B cell (primary cell): ENCODE data around the gene KCND3. TPM values are rescaled to one million over a fixed set of nuclear protein-coding genes. Genes with fewer than 3 reads are reported as not detected.

Experiments used
- ATAC-seq: fragments of 200-7000 bp; cut with Tn5 transposase; one replicate; pipeline ENCODE4 v1.10.0; 2021; ENCODE audit warnings: low read depth, mild to moderate bottlenecking, moderate number of reproducible peaks, moderate library complexity
- CTCF ChIA-PET: fragments of 350-600 bp; sonication (Branson Sonifier 250); formaldehyde crosslinking; loops from one replicate; lab custom pipeline; 2021; ENCODE audit warnings: antibody characterized with exemption, inconsistent platforms; lab: Charles Lee
- POLR2A ChIA-PET: fragments of 350-600 bp; sonication (Branson Sonifier 250); formaldehyde crosslinking; loops from one replicate; lab custom pipeline; 2021; ENCODE audit warnings: antibody characterized with exemption; lab: Charles Lee
- DNase-seq: peaks from one replicate; pipeline ENCODE4 v3.0.0; 2013
- H2AFZ ChIP-seq: 2 replicates; pipeline ENCODE4 v1.6.1; 2012; ENCODE audit warnings: mild to moderate bottlenecking, low read depth, low read length; ENCODE audit not compliant: insufficient read depth, poor library complexity, severe bottlenecking
- H3K27ac ChIP-seq, 2 donors: 1 replicate in 1 of 2; 2 replicates in 1 of 2; pipeline ENCODE4 v1.5.1; 2012 to 2013; ENCODE audit warnings: low read length in 2 of 2, mild to moderate bottlenecking in 2 of 2, moderate library complexity in 1 of 2
- H3K27me3 ChIP-seq, 4 experiments: fragments of 200-600 bp in 1 of 4; sonication (generic) in 1 of 4; replicated peaks in 1 of 4; 1 replicate in 2 of 4; 2 replicates in 2 of 4; pipeline versions ENCODE4 v1.6.1 to v1.7.0; 2013 to 2016; ENCODE audit warnings: low read length in 3 of 4, mild to moderate bottlenecking in 2 of 4, mixed read lengths in 1 of 4, moderate library complexity in 1 of 4; ENCODE audit not compliant: insufficient read depth in 4 of 4, control insufficient read depth in 3 of 4; ENCODE audit errors: control extremely low read depth in 1 of 4
- H3K36me3 ChIP-seq, 2 experiments: replicated peaks in 1 of 2; 1 replicate in 1 of 2; 2 replicates in 1 of 2; pipeline versions ENCODE4 v1.6.1 to v1.7.1; 2013; ENCODE audit warnings: low read length in 1 of 2; ENCODE audit not compliant: insufficient read depth in 2 of 2, control insufficient read depth in 1 of 2; ENCODE audit errors: control extremely low read depth in 1 of 2, extremely low read depth in 1 of 2
- H3K4me1 ChIP-seq, 2 donors: fragments of 200-600 bp in 1 of 2; sonication (generic) in 1 of 2; 1 replicate in 1 of 2; 2 replicates in 1 of 2; pipeline versions ENCODE4 v1.5.1 to v1.6.1; 2013 to 2017; ENCODE audit warnings: low read length in 2 of 2; ENCODE audit not compliant: control insufficient read depth in 2 of 2, insufficient read depth in 2 of 2
- H3K4me2 ChIP-seq: replicated peaks from 2 replicates; pipeline ENCODE3; 2012; ENCODE audit warnings: mild to moderate bottlenecking, low read depth, low read length; ENCODE audit not compliant: poor library complexity, severe bottlenecking
- H3K4me3 ChIP-seq, 5 experiments: fragments of 200-600 bp in 1 of 5; sonication (generic) in 1 of 5; 1 replicate in 3 of 5; 2 replicates in 2 of 5; pipeline versions ENCODE4 v1.5.1 to v1.7.0; 2011 to 2016; ENCODE audit warnings: low read length in 4 of 5, mild to moderate bottlenecking in 4 of 5, low read depth in 2 of 5, control low read depth in 1 of 5, moderate library complexity in 1 of 5; ENCODE audit not compliant: insufficient read depth in 1 of 5; ENCODE audit errors: control extremely low read depth in 1 of 5, extremely low read depth in 1 of 5
- H3K79me2 ChIP-seq: fragments of 200-600 bp; sonication (generic); one replicate; pipeline ENCODE4 v1.6.0; 2016; ENCODE audit warnings: low read length; ENCODE audit not compliant: control insufficient read depth, insufficient read depth
- H3K9ac ChIP-seq: fragments of 200-600 bp; sonication (generic); 2 replicates; pipeline ENCODE4 v1.6.1; 2017; ENCODE audit warnings: mild to moderate bottlenecking, low read length, moderate library complexity
- H3K9me3 ChIP-seq, 3 donors: one replicate each; pipeline versions ENCODE4 v1.6.1 to v1.7.1; 2013; ENCODE audit warnings: low read length in 2 of 3; ENCODE audit not compliant: control insufficient read depth in 2 of 3, insufficient read depth in 1 of 3; ENCODE audit errors: control extremely low read depth in 1 of 3
- H4K20me1 ChIP-seq: 2 replicates; pipeline ENCODE4 v1.6.0; 2012; ENCODE audit warnings: mild to moderate bottlenecking, low read length; ENCODE audit not compliant: insufficient read depth, control insufficient read depth, poor library complexity, severe bottlenecking
- H3K27ac Mint-ChIP-seq: one replicate; pipeline ENCODE4 v1.8.0; 2021; ENCODE audit warnings: mixed read lengths
- H3K27me3 Mint-ChIP-seq: one replicate; pipeline ENCODE4 v1.8.0; 2021; ENCODE audit warnings: mixed read lengths
- H3K4me1 Mint-ChIP-seq: one replicate; pipeline ENCODE4 v1.8.0; 2021; ENCODE audit warnings: mixed read lengths
- H3K4me3 Mint-ChIP-seq: one replicate; pipeline ENCODE4 v1.8.0; 2021; ENCODE audit warnings: mixed read lengths
- H3K9me3 Mint-ChIP-seq: one replicate; pipeline ENCODE4 v1.8.0; 2022; ENCODE audit warnings: mixed read lengths; ENCODE audit not compliant: insufficient read depth
- CTCF ChIP-seq: fragments of 200-600 bp; IDR thresholded peaks from one replicate; pipeline ENCODE4 v1.8.0; 2022; ENCODE audit warnings: antibody characterized with exemption, mild to moderate bottlenecking
- EZH2 ChIP-seq: IDR thresholded peaks from 2 replicates; pipeline ENCODE4 v1.6.1; 2012; ENCODE audit warnings: borderline replicate concordance, low read depth, mild to moderate bottlenecking, moderate library complexity, low read length; ENCODE audit not compliant: insufficient read depth, poor library complexity, severe bottlenecking
- WGBS: methylation state at CpG from one replicate; pipeline ENCODE4 v1.1.5; 2013; ENCODE audit warnings: missing lambda C conversion rate; ENCODE audit not compliant: insufficient coverage; 5-methylcytosine and 5-hydroxymethylcytosine counted together
- intact Hi-C: fragments of 100-400 bp; cut with micrococcal nuclease; formaldehyde crosslinking; loops from one replicate; pipeline ENCODE4 v1.10.0; 2022
- polyA plus RNA-seq: library from polyadenylated mRNA; depleted of rRNA; stranded (reverse); fragments of >200 nt; gene quantifications from 2 replicates; pipeline ENCODE4 v1.2.3, GENCODE V29; 2012
- total RNA-seq, 2 donors: library from RNA; stranded (reverse); fragments of 120-200 nt in 1 of 2; gene quantifications; 1 replicate in 1 of 2; 2 replicates in 1 of 2; pipeline versions ENCODE4 v1.2.3 to v1.2.4, GENCODE V29; 2013 to 2022

The KCND3 gene
- total and polyA plus RNA-seq, 2 donors (not counting 1 experiment from before 2014, with no cell fraction given), result 0.07 TPM; not detected in 1

DNA sequence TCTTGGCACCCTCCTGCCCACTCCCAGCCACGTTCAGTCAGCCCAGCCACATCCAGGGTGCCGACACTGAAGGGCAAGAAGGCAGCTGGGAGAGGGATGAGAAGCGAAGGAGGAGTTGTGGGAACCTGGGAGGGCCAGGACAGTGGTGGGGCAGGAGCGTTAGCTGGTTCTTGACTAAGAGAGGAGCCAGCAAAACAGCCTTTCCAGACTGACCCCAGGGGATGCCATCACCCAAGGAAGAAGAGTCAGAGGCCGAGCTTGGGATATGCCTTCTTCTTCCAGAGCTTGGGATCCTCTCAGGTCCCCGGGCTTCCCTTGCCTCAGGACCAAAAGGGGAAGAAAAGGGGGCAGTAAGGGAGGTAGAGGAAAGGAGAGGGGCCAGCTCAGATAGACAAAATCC is 257.5 kb downstream of the KCND3 start:
- Mint-ChIP-seq H3K9me3 (no peaks in the 10 kb centered on the region), H3K27ac (no peak overlapping the region), H3K27me3 (no peaks in the 10 kb centered on the region), H3K4me1 (peaks cover 2% of the 10 kb centered on the region), H3K4me3 (no peak overlapping the region)
- whole genome bisulfite sequencing, result 100% methylated on average over 2 of the region's 6 CpGs
- Histone ChIP-seq H3K36me3 (no peaks in the 10 kb centered on the region), H3K27me3 (peaks cover 0 to 8% (median 1%) of the 10 kb centered on the region in 4 experiments), H3K79me2 (no peaks in the 10 kb centered on the region), H3K9me3 (no peaks in the 10 kb centered on the region), H4K20me1 (no peaks in the 10 kb centered on the region), H3K9ac (no peak overlapping the region), H3K4me3 (no peak overlapping the region), H3K4me1 (peaks cover 0 to 5% of the 10 kb centered on the region in 2 donors), H3K27ac (no peak overlapping the region), H3K4me2 (no peak overlapping the region), H2AFZ (no peak overlapping the region)
- DNase-seq, result no peak
- ChIA-PET CTCF (interaction anchor here (1.6 kb wide), 1 partner anchor 16 kb away, joined by 16 read pairs; no protein-coding TSS in a partner anchor), POLR2A (no interaction called here)
- TF ChIP-seq EZH2, result no peak
- no peak for TF ChIP-seq CTCF
- ATAC-seq, result no peak
- intact Hi-C loops, result no loop called here

DNA sequence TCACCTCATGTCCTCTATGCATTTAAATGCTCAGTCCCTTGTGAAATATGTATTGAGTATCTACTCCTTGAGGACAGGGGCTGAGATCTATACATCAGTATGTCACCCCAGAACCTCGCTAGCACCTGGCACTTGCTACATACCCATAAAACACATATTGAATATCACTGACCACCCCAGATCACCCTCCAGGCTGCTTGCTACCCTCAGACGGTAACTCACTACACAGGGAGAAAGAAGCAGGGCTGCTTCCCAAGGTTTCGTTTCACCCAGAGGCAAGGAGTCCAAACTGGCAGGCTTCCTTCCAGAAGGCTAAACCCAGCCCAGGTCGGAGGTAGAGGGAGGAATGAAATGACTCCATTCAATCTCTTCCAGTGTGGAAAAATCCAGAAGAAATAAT is 258.8 kb downstream of the KCND3 start:
- POLR2A ChIA-PET, result no interaction called here

More for the DNA sequence above, 258.8 kb downstream of the KCND3 start:
- Histone ChIP-seq H3K4me2 (no peak overlapping the region), H2AFZ (no peak overlapping the region), H3K9ac (no peak overlapping the region), H3K27me3 (no peaks in the 10 kb centered on the region), H3K9me3 (no peaks in the 10 kb centered on the region), H3K4me1 (peaks cover 0 to 5% of the 10 kb centered on the region in 2 donors), H3K4me3 (no peak overlapping the region), H3K79me2 (no peaks in the 10 kb centered on the region), H3K27ac (no peak overlapping the region), H4K20me1 (no peaks in the 10 kb centered on the region), H3K36me3 (no peaks in the 10 kb centered on the region)
- H3K27me3 Mint-ChIP-seq, result no peaks in the 10 kb centered on the region
- no peak for ATAC-seq
- H3K4me1 Mint-ChIP-seq, result peaks cover 2% of the 10 kb centered on the region
- no peaks in the 10 kb centered on the region for H3K9me3 Mint-ChIP-seq
- CTCF ChIA-PET, result interaction anchor here (1.6 kb wide), 1 partner anchor 15 kb away, joined by 16 read pairs; no protein-coding TSS in a partner anchor
- 90% methylated on average over 2 of the region's 4 CpGs for WGBS
- no peak for DNase-seq
- no peak overlapping the region for H3K4me3 Mint-ChIP-seq
- TF ChIP-seq CTCF, result no peak
- no peak for TF ChIP-seq EZH2
- intact Hi-C loops, result no loop called here
- H3K27ac Mint-ChIP-seq, result no peak overlapping the region
